HepG2 (cell line): ENCODE data around the gene ACSL3. TPM values are rescaled to one million over a fixed set of nuclear protein-coding genes. Genes with fewer than 3 reads are reported as not detected.
A peak's percentile ranks its signal among the peaks of the same experiment; 100 is the strongest.

ENCODE experiments used
- ATRX ChIP-seq: sonication (generic); formaldehyde crosslinking; IDR thresholded peaks from 2 replicates; pipeline ENCODE4 v1.4.0; 2020; ENCODE audit warnings: missing genetic modification reagents, borderline replicate concordance
- BORCS8-MEF2B ChIP-seq: sonication (generic); formaldehyde crosslinking; IDR thresholded peaks from 2 replicates; pipeline ENCODE4 v1.8.0; 2022; ENCODE audit warnings: mild to moderate bottlenecking, missing genetic modification reagents
- ELF3 ChIP-seq: IDR thresholded peaks from 2 replicates; pipeline ENCODE4 v1.6.1; 2016; ENCODE audit warnings: missing genetic modification reagents, missing compliant biosample characterization
- GFI1 ChIP-seq: sonication (generic); formaldehyde crosslinking; IDR thresholded peaks from 2 replicates; pipeline ENCODE4 v1.5.0; 2020; ENCODE audit warnings: missing genetic modification reagents, mild to moderate bottlenecking, borderline replicate concordance
- HIVEP1 ChIP-seq: sonication (generic); formaldehyde crosslinking; IDR thresholded peaks from 2 replicates; pipeline ENCODE4 v1.4.0; 2020; ENCODE audit warnings: mild to moderate bottlenecking, missing genetic modification reagents
- HNRNPL ChIP-seq: fragments of 200-400 bp; formaldehyde crosslinking; IDR thresholded peaks from 2 replicates; pipeline ENCODE4 v1.6.1; 2017; ENCODE audit warnings: mild to moderate bottlenecking, low read depth, low read length
- HOXA3 ChIP-seq: sonication (generic); formaldehyde crosslinking; IDR thresholded peaks from 2 replicates; pipeline ENCODE4 v1.5.0; 2020; ENCODE audit warnings: missing genetic modification reagents
- KDM5B ChIP-seq: sonication (generic); formaldehyde crosslinking; IDR thresholded peaks from 2 replicates; pipeline ENCODE4 v1.4.0; 2020; ENCODE audit warnings: missing genetic modification reagents, mild to moderate bottlenecking, borderline replicate concordance
- MIXL1 ChIP-seq: IDR thresholded peaks from 2 replicates; pipeline ENCODE4 v1.6.1; 2016
- NR2F6 ChIP-seq, 2 experiments: IDR thresholded peaks; 2 replicates each; pipeline ENCODE4 v1.6.1; 2016; ENCODE audit warnings: antibody characterized with exemption in 1 of 2, mild to moderate bottlenecking in 1 of 2
- RAD21 ChIP-seq: fragments of 450-650 bp; formaldehyde crosslinking; IDR thresholded peaks from 2 replicates; pipeline ENCODE4 v1.5.0; 2020; ENCODE audit warnings: mild to moderate bottlenecking
- RFX3 ChIP-seq: IDR thresholded peaks from 2 replicates; pipeline ENCODE4 v1.6.1; 2016; ENCODE audit warnings: missing biosample characterization, missing genetic modification reagents
- XBP1 ChIP-seq: sonication (generic); formaldehyde crosslinking; IDR thresholded peaks from 2 replicates; pipeline ENCODE4 v1.5.0; 2020; ENCODE audit warnings: missing genetic modification reagents
- YY1 ChIP-seq: IDR thresholded peaks from 2 replicates; pipeline ENCODE4 v1.6.1; 2011; ENCODE audit warnings: low read length, low read depth, moderate library complexity, mild to moderate bottlenecking; ENCODE audit not compliant: insufficient read depth, insufficient replicate concordance
- ZNF142 ChIP-seq: sonication (generic); formaldehyde crosslinking; IDR thresholded peaks from 2 replicates; pipeline ENCODE4 v1.4.0; 2020; ENCODE audit warnings: missing genetic modification reagents
- ZNF317 ChIP-seq: sonication (generic); formaldehyde crosslinking; IDR thresholded peaks from 2 replicates; pipeline ENCODE4 v1.5.0; 2020; ENCODE audit warnings: mild to moderate bottlenecking, missing genetic modification reagents
- ZNF362 ChIP-seq: sonication (generic); formaldehyde crosslinking; IDR thresholded peaks from 2 replicates; pipeline ENCODE4 v1.4.0; 2020; ENCODE audit warnings: missing genetic modification reagents, mild to moderate bottlenecking, borderline replicate concordance
- ZNF367 ChIP-seq: sonication (generic); formaldehyde crosslinking; IDR thresholded peaks from 2 replicates; pipeline ENCODE4 v1.4.0; 2020; ENCODE audit warnings: missing genetic modification reagents, borderline replicate concordance
- ZNF672 ChIP-seq: sonication (generic); formaldehyde crosslinking; IDR thresholded peaks from 2 replicates; pipeline ENCODE4 v1.8.1; 2022; ENCODE audit warnings: missing genetic modification reagents
- ZNF800 ChIP-seq: sonication (generic); formaldehyde crosslinking; IDR thresholded peaks from 2 replicates; pipeline ENCODE4 v1.4.0; 2020; ENCODE audit warnings: missing genetic modification reagents
- ZSCAN25 ChIP-seq: sonication (generic); formaldehyde crosslinking; IDR thresholded peaks from 2 replicates; pipeline ENCODE4 v1.8.0; 2022; ENCODE audit warnings: mild to moderate bottlenecking, missing genetic modification reagents
- polyA plus RNA-seq, 8 experiments: library from polyadenylated mRNA; depleted of rRNA in 3 of 8; stranded (reverse) in 7 of 8; unstranded in 1 of 8; fragments of >200 nt; fragmentation: Illumina TruSeq in 4 of 8; extraction: Trizol in 4 of 8; gene quantifications; 2 replicates each; pipeline versions ENCODE4 v1.2.1 to v1.2.3, GENCODE V29; 2011 to 2016; ENCODE audit warnings: low read depth in 4 of 8, missing spikeins in 1 of 8, mixed read lengths in 1 of 8; ENCODE audit not compliant: insufficient read depth in 1 of 8
- total RNA-seq, 5 experiments: library from RNA; depleted of rRNA; stranded (reverse); fragments of >200 nt; fragmentation: Illumina TruSeq; extraction: Trizol; gene quantifications; 2 replicates each; pipeline ENCODE4 v1.2.3, GENCODE V29; 2016; ENCODE audit warnings: low read depth in 1 of 5

ACSL3 gene
- total and polyA plus RNA-seq, 2 of the 13 experiments (the other 11 are each of a cell fraction or from before 2014, with no cell fraction given): 305 to 365 TPM

GRCh38 chr2:222860740-222861410 is at the start of gene ACSL3 (continued):
- TF ChIP-seq ZNF362 (CRISPR knock-in tag): no peak
- peak; percentile 69 for TF ChIP-seq YY1
- TF ChIP-seq KDM5B (CRISPR knock-in tag): peak; percentile 97
- peak; percentile 83 for TF ChIP-seq RAD21 (CRISPR knock-in tag)
- peak; percentile 70; the same call in 1 of the 2 replicates for TF ChIP-seq ELF3 (CRISPR knock-in tag)
- TF ChIP-seq ATRX (CRISPR knock-in tag): no peak
- peak; percentile 93 for TF ChIP-seq ZNF142 (CRISPR knock-in tag)
- TF ChIP-seq MIXL1 (CRISPR knock-in tag): peak; percentile 50; the same call in 1 of the 2 replicates
- peak; percentile 52; the same call in 1 of the 2 replicates for TF ChIP-seq ZNF317 (CRISPR knock-in tag)
- TF ChIP-seq ZNF672 (CRISPR knock-in tag): peak; percentile 94; the same call in 1 of the 2 replicates
- peak; percentile 69; the same call in 1 of the 2 replicates for TF ChIP-seq ZSCAN25
- TF ChIP-seq XBP1: 0 out of 2 replicates have a peak, but pooled peaks have one; percentile 63
- peak; percentile 75 for TF ChIP-seq GFI1 (CRISPR knock-in tag)
- 0 out of 2 replicates have a peak, but pooled peaks have one; percentile 64 for TF ChIP-seq ZNF800 (CRISPR knock-in tag)
- peak; percentile 98 for TF ChIP-seq BORCS8-MEF2B (CRISPR knock-in tag)
- no peak for TF ChIP-seq NR2F6 (IDR thresholded peaks at IDR 0.05)
- TF ChIP-seq NR2F6 (CRISPR knock-in tag; IDR thresholded peaks at IDR 0.05): peak; percentile 22; the same call in 1 of the 2 replicates
- TF ChIP-seq RFX3 (CRISPR knock-in tag): no peak
- peak; percentile 59; the same call in 1 of the 2 replicates for TF ChIP-seq HNRNPL
- peak; percentile 80 for TF ChIP-seq HIVEP1 (CRISPR knock-in tag)
- no peak; the same call in 1 of the 2 replicates for TF ChIP-seq HOXA3 (CRISPR knock-in tag)
- peak; percentile 49; the same call in 1 of the 2 replicates for TF ChIP-seq ZNF367 (CRISPR knock-in tag)
